Activated CD8-positive, alpha-beta T cell treated with anti-CD3 and anti-CD28 coated beads, Interleukin-2, amount 10 ng/mL, durations not matched to agents 7 days and 5 days (primary cell): ENCODE measurements around the gene KRTAP4-12. TPM values are rescaled to one million over a fixed set of nuclear protein-coding genes. Genes with fewer than 3 reads are reported as not detected.
"Not testable (repeated sequence)": the region's sequence is repeated elsewhere in the genome, so short reads cannot be mapped to it uniquely, and the experiment has no call there.

Experiments used
- ATAC-seq: fragments of 150-1000 bp; cut with Tn5 transposase; one replicate; pipeline ENCODE4 v1.10.0; 2021; ENCODE audit warnings: moderate library complexity
- CTCF ChIA-PET: fragments of 350-600 bp; sonication (Branson Sonifier 250); formaldehyde crosslinking; loops from one replicate; lab custom pipeline; 2021; ENCODE audit warnings: antibody characterized with exemption; lab: Charles Lee
- POLR2A ChIA-PET: fragments of 350-600 bp; sonication (Branson Sonifier 250); formaldehyde crosslinking; loops from one replicate; lab custom pipeline; 2021; ENCODE audit warnings: antibody characterized with exemption; lab: Charles Lee
- DNase-seq: peaks from one replicate; pipeline ENCODE4 v3.0.0-alpha.2; 2020
- H3K27ac Mint-ChIP-seq: one replicate; pipeline ENCODE4 v1.8.0; 2021; ENCODE audit warnings: mild to moderate bottlenecking, mixed read lengths
- H3K27me3 Mint-ChIP-seq: one replicate; pipeline ENCODE4 v1.8.0; 2021; ENCODE audit warnings: low read depth, mixed read lengths
- H3K36me3 Mint-ChIP-seq: one replicate; pipeline ENCODE4 v1.8.0; 2021; ENCODE audit warnings: low read depth, mixed read lengths
- H3K4me1 Mint-ChIP-seq: one replicate; pipeline ENCODE4 v1.8.0; 2021; ENCODE audit warnings: low read depth, mixed read lengths
- H3K4me3 Mint-ChIP-seq: one replicate; pipeline ENCODE4 v1.8.0; 2021; ENCODE audit warnings: mild to moderate bottlenecking, mixed read lengths
- H3K9me3 Mint-ChIP-seq: one replicate; pipeline ENCODE4 v1.8.0; 2022; ENCODE audit warnings: mixed read lengths; ENCODE audit not compliant: insufficient read depth
- total RNA-seq, 2 experiments: library from RNA; stranded (reverse); gene quantifications; one replicate each; pipeline ENCODE4 v1.2.3, GENCODE V29; 2021

Gene KRTAP4-12
- total RNA-seq, 2 experiments from 2014 or later: not detected

DNA sequence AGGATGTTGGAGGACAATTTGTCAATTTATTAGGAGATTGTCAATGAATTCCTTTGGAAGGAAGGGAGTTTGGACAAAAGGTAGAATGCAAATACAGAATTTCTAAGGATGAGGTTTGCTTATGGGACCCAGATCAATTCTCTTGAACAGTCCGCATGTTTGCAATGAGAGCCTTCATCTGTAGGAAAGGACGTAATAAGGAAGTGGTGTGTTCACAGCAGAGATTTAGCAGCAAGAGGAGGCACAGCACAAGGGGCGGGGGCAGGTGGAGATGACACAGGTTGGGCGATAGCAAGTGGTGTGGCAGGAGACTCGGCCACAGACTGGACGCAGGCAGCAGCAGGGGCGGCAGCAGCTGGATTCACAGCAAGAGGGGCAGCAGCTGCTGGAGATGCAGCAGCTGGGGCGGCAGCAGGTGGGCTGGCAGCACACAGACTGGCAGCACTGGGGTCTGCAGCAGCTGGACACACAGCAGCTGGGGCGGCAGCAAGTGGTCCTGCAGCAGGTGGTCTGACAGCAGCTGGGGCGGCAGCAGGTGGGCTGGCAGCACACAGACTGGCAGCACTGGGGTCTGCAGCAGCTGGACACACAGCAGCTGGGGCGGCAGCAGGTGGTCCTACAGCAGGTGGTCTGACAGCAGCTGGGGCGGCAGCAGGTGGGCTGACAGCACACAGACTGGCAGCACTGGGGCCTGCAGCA is 541 bp downstream of the KRTAP4-12 start:
- CTCF ChIA-PET, H3K27me3 Mint-ChIP-seq, H3K36me3 Mint-ChIP-seq, DNase-seq, H3K27ac Mint-ChIP-seq, H3K9me3 Mint-ChIP-seq, H3K4me3 Mint-ChIP-seq, POLR2A ChIA-PET, ATAC-seq: not testable (repeated sequence)
- peaks cover 30% of the 10 kb centered on the region for H3K4me1 Mint-ChIP-seq

DNA sequence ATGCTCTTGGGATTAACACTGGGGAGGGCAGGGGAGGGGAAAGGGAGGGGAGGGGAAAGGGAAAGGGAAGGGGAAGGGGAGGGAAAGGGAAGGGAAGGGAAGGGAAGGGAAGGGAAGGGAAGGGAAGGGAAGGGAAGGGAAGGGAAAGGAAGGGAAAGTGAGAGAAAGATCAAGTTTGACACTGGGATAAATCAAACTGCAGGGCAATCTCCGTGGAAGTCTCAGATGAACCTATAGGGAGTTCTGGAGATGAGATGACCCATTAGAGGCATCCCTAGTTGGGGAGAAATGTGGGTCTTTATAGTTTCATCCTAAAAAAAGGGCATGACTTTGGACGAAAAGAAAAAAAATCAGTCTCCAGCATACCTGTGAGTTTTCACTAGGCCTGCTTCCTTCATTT is 2.2 kb downstream of the KRTAP4-12 start:
- H3K27ac Mint-ChIP-seq: no peak overlapping the region
- H3K4me1 Mint-ChIP-seq: peaks cover 30% of the 10 kb centered on the region
- H3K27me3 Mint-ChIP-seq: peaks cover 3% of the 10 kb centered on the region
- no peak for DNase-seq
- H3K4me3 Mint-ChIP-seq: no peak overlapping the region
- H3K9me3 Mint-ChIP-seq: no peaks in the 10 kb centered on the region
- ATAC-seq: no peak
- CTCF ChIA-PET: no interaction called here
- POLR2A ChIA-PET: no interaction called here
- H3K36me3 Mint-ChIP-seq: peaks cover 4% of the 10 kb centered on the region

DNA sequence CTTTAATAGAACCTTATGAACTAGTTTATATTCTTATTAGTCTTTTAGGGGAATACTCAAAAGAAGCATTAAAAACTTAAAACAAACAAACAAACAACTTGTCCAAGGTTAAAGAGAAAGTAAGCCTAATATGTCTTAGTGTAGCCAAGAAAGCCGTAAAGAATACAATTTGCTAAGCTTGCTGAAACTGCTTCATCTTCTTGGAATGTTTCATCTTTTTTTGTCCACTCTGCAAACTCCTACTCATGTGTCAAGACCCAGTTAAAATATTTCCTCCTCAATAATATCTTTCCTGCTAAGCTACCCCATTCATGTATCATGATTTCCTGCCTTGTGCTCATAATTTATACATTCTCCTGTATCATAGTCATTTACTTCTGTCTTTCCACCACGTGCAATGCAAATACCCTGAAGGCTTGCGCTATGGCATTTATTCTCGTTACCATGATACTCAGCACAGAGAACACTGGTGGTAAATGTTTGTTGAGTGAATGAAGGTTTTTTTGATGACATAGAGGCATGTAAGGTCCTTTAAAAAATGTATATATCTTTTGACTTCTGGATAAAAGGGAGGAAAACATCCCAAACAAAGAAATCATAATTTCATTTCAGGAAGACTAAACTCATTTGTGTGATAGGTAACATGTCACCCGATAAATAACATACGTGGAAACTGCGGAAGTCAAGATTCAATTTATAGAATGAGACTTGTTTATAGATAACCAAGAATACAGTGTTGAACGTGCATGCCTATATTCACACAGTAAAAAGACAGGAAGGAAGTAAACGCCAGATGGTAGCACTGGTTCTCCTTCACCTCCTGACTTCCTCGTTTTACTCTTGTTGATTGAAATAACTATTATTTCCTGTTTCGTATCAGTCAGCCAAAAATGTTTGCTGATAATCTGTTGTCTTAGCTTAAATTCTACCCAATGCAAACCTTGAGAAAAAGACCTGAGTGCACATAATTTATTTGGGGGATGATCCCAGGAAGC is 4.0 kb downstream of the KRTAP4-12 start:
- H3K36me3 Mint-ChIP-seq, H3K4me3 Mint-ChIP-seq, H3K9me3 Mint-ChIP-seq, ATAC-seq, H3K27me3 Mint-ChIP-seq, CTCF ChIA-PET, DNase-seq: not testable (repeated sequence)
- peaks cover 21% of the 10 kb centered on the region for H3K4me1 Mint-ChIP-seq
- H3K27ac Mint-ChIP-seq: peak overlapping the region; percentile 33
- POLR2A ChIA-PET: interaction anchor here (0.6 kb wide), 1 partner anchor 8 kb away, joined by 3 read pairs; no protein-coding TSS in a partner anchor

GRCh38 chr17:41118721-41119120 is 5.3 kb downstream of the KRTAP4-12 start:
- Mint-ChIP-seq H3K4me1 (peaks cover 15% of the 10 kb centered on the region), H3K27ac (no peak overlapping the region), H3K27me3 (peaks cover 3% of the 10 kb centered on the region), H3K4me3 (no peak overlapping the region), H3K9me3 (no peaks in the 10 kb centered on the region), H3K36me3 (peaks cover 4% of the 10 kb centered on the region)
- CTCF ChIA-PET: no interaction called here
- no peak for ATAC-seq
- POLR2A ChIA-PET: no interaction called here
- no peak for DNase-seq

GRCh38 chr17:41117846-41118386 is 6.1 kb downstream of the KRTAP4-12 start, which contains the start of gene KRTAP4-11:
Gene KRTAP4-11 (minus strand): TSS chr17:41118373. CDS start chr17:41118315, 58 bp downstream.
- DNase-seq, H3K27me3 Mint-ChIP-seq, H3K27ac Mint-ChIP-seq, ATAC-seq, H3K9me3 Mint-ChIP-seq, H3K4me1 Mint-ChIP-seq, POLR2A ChIA-PET, CTCF ChIA-PET, H3K36me3 Mint-ChIP-seq, H3K4me3 Mint-ChIP-seq: not testable (repeated sequence)

GRCh38 chr17:41116297-41116696 is 7.7 kb downstream of the KRTAP4-12 start:
- Mint-ChIP-seq H3K4me3 (no peak overlapping the region), H3K27me3 (peaks cover 3% of the 10 kb centered on the region), H3K4me1 (peaks cover 10% of the 10 kb centered on the region), H3K36me3 (peaks cover 6% of the 10 kb centered on the region), H3K27ac (no peak overlapping the region), H3K9me3 (peaks cover 10% of the 10 kb centered on the region)
- CTCF ChIA-PET: interaction anchor here (1.4 kb wide), 1 partner anchor 213 kb away, joined by 3 read pairs; no protein-coding TSS in a partner anchor
- ATAC-seq: no peak
- POLR2A ChIA-PET: no interaction called here
- DNase-seq: no peak

GRCh38 chr17:41111151-41111885 is 12.7 kb downstream of the KRTAP4-12 start:
- Mint-ChIP-seq H3K27ac (no peak overlapping the region), H3K36me3 (peaks cover 3% of the 10 kb centered on the region), H3K9me3 (peaks cover 15% of the 10 kb centered on the region), H3K27me3 (no peaks in the 10 kb centered on the region), H3K4me3 (no peak overlapping the region), H3K4me1 (peaks cover 7% of the 10 kb centered on the region)
- no peak for DNase-seq
- POLR2A ChIA-PET: interaction anchor here (0.7 kb wide), 1 partner anchor 9 kb away, joined by 3 read pairs; no protein-coding TSS in a partner anchor
- CTCF ChIA-PET: no interaction called here
- ATAC-seq: no peak

DNA sequence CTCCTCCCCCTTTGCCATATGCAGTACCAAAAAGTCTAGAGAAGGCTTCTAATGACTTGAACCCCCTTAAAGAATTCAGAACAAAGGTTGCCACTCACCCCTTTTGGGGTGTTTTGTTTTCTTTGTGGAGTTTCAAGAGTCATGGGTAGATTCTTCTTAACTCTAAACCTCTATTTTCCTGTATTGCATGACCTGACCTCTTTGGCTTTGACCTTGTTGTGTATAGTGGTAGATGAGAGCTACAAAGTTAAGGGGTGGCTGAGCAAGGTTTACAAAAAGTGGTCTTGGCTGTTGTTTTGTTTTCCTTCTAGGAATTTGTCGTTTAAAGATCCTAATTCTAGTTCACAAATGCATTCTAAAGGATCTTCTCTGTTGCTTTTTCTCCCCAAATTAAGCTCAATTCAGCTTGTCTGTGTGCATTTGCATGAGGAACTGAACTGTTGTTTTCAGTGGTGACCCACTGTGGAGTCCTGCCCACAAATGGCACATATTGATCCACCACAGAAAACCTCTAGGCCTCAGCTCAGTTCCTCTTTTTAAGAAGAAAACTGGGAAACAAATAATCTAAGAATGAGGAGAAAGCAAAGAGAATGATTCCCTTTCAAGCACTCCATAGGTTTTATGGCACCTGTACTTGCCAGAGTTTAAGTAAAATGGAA is 15.1 kb downstream of the KRTAP4-12 start:
- H3K4me3 Mint-ChIP-seq, H3K4me1 Mint-ChIP-seq, ATAC-seq, H3K27me3 Mint-ChIP-seq, H3K27ac Mint-ChIP-seq, CTCF ChIA-PET, H3K36me3 Mint-ChIP-seq, DNase-seq, POLR2A ChIA-PET: not testable (repeated sequence)
- peaks cover 15% of the 10 kb centered on the region for H3K9me3 Mint-ChIP-seq

DNA sequence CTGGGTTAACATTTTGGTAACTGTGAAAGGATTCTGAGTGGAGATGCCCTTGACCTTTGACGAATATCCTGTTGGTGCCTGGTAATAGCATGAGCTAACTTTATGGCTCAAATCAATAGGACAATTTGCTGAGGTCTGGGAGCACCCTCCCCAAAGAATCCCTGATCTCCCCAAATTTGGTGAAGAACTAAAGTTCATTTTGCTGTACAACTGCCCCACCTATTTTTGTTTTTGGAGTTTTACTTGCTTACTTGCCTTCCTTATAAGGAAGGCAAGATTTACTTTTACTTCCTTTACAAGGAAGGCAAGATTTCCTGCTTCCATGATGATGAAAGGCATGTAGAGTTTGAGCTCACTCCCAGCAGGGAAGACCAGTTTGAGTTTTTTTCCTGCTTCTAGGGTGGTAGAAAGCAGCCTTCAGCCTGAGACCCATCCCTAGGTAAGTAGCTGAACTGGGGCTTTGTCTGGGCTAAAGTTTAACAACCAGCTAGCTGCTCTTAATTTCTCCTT is 16.0 kb downstream of the KRTAP4-12 start:
- H3K9me3 Mint-ChIP-seq: peaks cover 12% of the 10 kb centered on the region
- DNase-seq: no peak
- CTCF ChIA-PET: no interaction called here
- H3K4me3 Mint-ChIP-seq: no peak overlapping the region
- H3K27me3 Mint-ChIP-seq: peaks cover 2% of the 10 kb centered on the region
- no peak for ATAC-seq
- H3K36me3 Mint-ChIP-seq: peaks cover 2% of the 10 kb centered on the region
- peaks cover 7% of the 10 kb centered on the region for H3K4me1 Mint-ChIP-seq
- POLR2A ChIA-PET: no interaction called here
- no peak overlapping the region for H3K27ac Mint-ChIP-seq

DNA sequence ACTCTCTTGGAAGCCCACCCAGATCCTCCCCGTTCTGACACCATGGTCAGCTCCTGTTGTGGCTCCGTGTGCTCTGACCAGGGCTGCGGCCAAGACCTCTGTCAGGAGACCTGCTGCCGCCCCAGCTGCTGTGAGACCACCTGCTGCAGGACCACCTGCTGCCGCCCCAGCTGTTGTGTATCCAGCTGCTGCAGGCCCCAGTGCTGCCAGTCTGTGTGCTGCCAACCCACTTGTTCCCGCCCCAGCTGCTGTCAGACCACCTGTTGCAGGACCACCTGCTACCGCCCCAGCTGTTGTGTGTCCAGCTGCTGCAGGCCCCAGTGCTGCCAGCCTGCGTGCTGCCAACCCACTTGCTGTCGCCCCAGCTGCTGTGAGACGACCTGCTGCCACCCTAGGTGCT is 18.6 kb downstream of the KRTAP4-12 start, which contains the start of gene KRTAP4-9:
KRTAP4-9 (plus strand) TSS at position 43 of the 400 bp plus-strand sequence; CDS start at position 43, 0 bp downstream.
- DNase-seq, CTCF ChIA-PET, H3K4me1 Mint-ChIP-seq, H3K4me3 Mint-ChIP-seq, POLR2A ChIA-PET, ATAC-seq, H3K27me3 Mint-ChIP-seq, H3K9me3 Mint-ChIP-seq, H3K27ac Mint-ChIP-seq, H3K36me3 Mint-ChIP-seq: not testable (repeated sequence)
